ENCODE results near the gene TMEM131. TPM values are rescaled to one million over a fixed set of nuclear protein-coding genes. Genes with fewer than 3 reads are reported as not detected.
"Not testable (repeated sequence)": the region's sequence is repeated elsewhere in the genome, so short reads cannot be mapped to it uniquely, and the experiment has no call there.

Gene TMEM131
- total RNA-seq, 1 experiment from 2014 or later, result 18.3 TPM

DNA sequence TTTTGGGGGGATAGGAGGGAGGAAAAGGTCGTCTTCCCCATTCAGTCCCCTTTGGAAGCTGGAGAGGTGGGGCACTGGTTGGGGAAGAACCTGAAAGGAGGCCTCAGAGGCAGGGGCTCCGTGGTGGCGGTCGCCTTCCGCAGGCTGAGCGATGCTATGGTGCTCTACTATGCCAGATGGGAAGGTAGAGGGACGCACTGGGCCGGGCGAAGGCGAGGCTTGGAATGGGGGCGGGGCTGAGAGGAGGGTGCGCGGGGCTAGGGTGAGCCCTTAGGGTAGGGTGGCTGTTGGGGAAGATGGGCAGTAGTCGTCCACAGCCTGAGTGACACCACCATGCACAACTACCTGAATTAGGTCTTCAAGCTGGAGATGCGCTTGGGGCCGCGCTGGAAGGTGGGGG lies 271.2 kb downstream of the TMEM131 start:
- no peak for DNase-seq (ENCODE audit: low read depth)

DNA sequence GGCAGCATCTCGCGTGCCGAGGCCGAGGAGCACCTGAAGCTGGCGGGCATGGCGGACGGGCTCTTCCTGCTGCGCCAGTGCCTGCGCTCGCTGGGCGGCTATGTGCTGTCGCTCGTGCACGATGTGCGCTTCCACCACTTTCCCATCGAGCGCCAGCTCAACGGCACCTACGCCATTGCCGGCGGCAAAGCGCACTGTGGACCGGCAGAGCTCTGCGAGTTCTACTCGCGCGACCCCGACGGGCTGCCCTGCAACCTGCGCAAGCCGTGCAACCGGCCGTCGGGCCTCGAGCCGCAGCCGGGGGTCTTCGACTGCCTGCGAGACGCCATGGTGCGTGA lies 271.7 kb downstream of the TMEM131 start:
- no peak for DNase-seq (ENCODE audit: low read depth)

DNA sequence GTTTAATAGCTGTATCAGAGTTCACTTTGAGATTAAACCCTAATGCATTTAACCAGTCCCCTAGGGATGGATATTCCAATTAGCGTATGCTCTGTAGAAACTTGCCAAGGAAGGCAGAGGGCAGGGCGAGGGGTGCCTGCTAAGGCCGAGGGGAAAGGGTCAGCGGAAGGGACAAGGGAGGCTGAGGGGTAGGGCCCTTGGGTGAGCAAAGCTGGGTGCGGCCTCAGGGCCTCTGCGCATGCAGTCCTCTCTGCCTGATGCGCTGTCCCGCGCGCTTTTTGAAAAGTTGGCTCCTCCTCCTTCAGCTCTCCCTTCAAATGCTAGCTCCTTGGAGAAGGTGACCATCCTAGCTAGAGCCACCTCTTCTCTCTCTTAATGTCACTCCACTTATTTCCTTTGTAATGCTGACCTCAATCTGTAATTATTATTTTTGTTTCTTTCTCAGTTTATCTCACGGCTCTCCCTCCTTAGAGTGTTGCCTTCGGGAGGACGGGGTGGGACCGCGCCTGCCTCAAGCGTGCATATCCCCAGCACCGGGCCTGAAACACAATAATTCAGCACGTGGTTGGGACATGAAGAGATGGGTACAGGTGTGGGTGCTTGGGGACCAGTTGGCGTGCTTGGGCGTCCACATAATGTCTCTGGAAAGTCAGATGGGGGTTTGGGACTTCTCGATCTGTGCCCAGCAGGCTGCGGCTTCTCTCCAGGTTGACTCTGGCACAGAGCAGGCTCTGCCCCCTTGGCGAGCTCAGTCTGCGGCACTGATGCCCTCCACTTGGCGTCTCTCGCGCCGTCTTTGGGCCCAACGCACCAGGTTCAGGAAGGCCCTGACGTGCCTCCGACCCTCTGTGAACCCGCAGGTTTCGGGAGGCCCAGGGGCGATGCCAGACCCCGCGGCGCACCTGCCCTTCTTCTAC lies 272.3 kb downstream of the TMEM131 start:
- DNase-seq (ENCODE audit: low read depth), result no peak

DNA sequence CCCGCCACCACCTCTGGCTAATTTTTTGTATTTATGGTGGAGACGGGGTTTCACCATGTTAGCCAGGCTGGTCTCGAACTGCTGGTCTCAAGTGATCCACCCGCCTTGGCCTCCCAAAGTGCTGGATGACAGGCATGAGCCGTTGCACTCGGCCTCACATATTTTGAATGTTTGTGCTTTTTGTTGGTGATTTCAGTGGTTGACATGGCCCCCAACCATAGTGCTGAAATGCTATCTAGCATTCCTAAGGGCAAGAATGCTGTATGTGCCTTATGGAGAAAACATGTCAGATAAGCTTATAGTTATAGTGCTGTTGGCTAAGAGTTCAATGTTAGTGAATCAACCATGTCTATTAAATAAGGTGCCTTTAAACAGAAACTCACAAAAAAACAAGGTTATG lies 273.5 kb downstream of the TMEM131 start:
- DNase-seq (ENCODE audit: low read depth), result no peak

DNA sequence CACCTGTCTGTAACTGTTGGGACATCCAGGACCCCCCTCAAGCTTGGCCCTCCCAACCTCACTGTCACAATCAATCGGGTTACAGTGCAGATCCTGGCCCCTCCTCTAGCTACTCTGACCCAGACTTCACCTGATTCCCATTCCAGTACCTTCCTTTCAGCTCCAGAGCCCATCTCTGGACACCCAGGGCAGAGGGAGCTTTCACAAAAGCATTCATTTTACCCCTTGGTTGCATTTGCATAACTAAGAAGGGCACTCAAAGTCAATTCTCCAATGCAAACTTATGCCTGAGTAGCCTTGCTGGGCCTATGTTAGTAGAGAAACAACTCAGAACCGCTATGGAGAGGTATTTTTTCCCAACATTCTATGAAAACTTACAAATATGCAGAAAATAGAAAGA lies 275.0 kb downstream of the TMEM131 start:
- no peak for DNase-seq (ENCODE audit: low read depth)

DNA sequence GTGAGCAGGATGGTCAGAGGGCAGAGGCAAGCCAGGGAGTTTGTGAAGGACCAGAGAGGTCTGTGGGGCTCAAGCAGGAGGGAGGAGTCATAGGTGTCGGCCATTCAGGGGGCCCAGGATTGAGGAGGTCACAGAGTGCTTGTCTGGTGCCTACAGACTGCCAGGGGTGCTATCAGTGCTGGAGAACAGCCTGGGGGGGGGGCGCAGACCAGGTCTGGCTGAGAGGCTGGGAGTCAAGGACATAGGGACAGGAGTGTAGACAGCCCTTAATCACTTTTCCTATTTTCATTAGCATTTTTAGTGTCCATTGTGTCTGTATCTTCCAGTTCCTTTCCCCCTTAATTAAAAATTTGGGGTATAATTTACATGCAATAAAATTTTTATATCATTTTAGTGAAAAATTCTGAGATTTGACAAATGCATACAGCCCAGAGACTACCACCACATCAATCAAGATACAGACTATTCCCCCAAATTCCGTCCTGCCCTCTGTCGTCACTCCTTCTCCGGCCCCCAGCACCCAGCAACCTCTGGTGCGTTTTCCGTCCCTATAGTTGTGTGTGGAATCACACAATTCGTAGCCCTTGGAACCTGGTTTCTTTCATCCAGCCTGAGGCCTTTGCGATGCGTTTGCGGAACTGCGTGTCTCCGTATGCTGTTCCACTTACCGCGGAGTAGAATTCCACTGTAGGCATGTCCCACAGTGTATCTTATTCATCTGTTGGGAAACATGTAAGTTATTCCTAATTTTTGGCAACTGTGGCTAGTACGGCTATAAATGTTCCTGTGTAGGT lies 276.2 kb downstream of the TMEM131 start:
- DNase-seq (ENCODE audit: low read depth), result no peak

DNA sequence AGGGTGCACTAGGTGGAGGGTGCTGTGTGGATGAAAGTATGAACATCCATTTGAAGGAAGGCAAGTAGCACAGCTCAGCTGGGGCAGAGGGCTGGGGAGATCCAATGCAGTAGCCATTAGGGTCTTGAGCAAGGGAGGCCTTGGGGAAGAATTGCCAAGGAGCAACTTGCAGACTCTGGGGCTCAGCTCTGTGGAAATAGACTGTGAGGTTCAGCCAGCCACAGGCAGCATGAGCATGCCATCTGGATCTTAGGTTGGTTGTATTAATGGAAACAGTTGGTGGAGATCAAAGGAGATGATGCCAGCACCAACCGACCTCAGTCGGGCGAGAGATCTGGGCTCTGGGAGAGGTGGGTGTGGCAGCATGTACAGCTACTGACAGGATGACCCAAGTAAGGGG lies 276.8 kb downstream of the TMEM131 start:
- no peak for DNase-seq (ENCODE audit: low read depth)

DNA sequence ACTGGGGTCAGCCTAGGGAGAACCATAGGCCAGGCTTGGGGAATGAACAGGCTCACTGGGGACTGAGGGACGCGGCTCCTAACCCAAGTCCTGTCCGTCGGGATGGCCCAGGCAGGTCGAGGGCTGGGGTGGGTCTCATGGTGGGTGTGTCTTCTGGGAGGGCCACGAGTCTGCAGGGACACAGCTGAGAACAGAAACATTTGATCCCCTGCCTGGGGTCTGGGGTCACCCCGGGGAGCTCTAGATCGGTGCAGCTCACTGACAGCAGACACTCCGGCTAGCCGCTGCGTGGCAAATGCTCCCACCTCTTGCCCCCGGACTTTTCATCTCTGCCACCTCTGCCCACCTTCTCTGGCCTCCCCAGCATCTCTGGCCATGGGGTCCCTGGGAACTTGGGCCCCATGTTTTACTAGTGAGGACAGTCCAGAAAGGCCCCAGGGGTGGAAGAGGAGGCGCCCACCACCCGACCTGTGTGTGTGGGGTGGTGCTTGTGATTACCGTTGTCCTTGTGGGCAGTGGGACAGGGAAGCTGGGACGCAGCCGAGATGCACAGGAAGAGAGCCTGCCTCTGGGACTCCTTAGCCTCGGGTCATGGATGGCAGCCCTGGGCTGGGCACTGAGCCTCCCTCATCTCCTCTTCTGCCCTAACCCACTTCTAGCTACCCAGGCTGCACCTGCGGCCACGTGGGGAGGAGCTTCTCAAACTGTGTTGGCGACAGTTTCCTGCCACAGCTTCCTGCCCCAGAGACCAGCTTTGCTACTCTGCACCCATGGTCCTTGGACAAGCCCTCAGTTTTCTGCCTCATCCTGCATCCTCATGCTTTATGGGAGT lies 277.5 kb downstream of the TMEM131 start:
- DNase-seq (ENCODE audit: low read depth), result no peak

DNA sequence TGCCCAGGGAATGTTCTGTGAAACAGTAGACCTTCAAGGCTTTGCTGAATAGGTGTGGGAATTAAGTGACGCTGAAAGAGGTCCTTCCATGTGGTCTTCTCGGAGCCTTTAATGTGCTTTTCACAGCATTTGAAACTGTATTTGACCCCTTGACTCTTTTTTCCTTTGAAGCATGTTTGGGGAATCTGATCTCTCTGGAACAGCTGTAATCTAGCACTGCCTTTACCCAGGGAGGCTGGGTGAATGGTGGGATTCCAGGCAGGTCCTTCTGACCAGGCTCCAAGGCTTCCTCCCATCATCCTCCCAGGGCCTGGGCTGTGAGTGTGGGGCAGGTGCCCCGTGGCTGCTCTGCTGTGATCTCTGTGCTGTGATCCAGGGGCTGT lies 278.1 kb downstream of the TMEM131 start:
- no peak for DNase-seq (ENCODE audit: low read depth)

DNA sequence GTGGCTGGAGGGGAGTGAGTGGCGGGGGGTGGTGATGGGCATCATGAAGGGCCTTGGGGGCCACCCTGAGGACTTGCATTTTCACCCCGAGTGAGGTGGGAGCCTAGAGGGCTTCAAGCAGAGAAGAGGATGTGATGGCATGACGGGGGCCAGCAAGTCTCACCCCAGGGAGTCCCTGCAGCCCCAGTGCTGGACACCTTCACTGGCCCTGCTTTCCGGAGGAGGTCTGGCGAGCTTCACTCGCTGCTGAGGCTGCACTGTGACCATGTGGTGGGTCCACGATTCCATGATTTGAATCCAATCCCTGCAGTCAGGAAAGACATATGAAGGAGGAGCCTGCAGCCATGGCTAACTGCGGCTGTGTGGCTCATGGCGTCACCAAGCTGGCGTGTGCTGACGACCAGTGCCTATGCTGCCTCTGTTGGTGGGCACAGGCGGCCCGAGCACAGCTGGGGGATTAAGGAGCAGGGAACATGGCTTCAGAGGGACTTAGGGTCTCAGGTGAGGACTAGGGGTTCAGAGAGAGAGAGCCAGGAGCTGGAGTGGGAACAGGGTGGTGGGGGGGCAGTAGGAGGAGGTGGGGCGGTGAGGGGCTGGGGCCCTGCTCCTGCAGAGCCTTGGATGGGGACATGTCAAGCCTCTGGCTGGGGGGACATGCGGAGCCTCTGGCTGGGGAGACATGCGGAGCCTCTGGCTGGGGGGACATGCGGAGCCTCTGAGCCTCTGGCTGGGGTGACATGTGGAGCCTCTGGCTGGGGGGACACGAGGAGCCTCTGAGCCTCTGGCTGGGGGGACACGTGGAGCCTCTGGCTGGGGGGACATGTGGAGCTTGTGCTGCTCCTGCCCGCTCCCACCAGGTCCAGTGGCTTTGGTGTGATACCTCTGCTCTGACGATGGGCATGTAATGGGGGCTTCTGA lies 278.8 kb downstream of the TMEM131 start:
- DNase-seq (ENCODE audit: low read depth), result no peak

DNA sequence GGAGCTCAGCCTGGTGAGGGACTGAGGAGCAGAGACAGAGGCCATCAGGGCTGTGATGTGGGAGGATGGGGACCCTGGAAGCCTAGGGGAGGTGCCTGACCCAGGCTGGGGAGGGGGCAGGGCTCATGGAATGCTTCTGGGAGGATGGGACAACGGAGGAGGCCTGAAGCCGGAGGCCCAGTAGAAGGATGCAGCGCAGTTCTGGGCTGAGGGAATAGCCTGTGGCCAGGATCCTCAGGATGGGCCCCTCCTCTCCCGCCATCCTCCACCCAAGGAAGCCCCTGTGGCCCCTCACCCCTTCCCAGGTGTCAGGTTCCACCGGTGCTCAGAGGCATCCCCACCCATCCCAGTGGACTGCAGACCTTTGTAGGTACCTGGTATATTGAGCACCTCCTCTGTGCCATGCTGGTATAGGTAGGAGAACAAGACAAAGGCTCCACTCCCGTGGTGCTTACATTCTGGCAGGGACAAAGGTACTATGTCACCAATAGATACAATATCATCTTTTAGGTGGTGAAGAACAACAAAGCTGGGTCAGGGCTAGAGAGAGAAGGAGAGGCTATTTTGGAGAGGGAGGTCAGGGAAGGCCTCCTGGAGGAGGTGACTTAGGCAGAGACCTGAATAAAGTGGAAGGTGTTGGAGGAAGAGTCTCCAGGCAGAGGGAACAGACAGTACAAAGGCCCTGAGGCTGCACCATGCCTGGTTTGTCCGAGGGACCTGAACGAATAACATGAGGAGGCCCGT lies 279.6 kb downstream of the TMEM131 start:
- no peak for DNase-seq (ENCODE audit: low read depth)

DNA sequence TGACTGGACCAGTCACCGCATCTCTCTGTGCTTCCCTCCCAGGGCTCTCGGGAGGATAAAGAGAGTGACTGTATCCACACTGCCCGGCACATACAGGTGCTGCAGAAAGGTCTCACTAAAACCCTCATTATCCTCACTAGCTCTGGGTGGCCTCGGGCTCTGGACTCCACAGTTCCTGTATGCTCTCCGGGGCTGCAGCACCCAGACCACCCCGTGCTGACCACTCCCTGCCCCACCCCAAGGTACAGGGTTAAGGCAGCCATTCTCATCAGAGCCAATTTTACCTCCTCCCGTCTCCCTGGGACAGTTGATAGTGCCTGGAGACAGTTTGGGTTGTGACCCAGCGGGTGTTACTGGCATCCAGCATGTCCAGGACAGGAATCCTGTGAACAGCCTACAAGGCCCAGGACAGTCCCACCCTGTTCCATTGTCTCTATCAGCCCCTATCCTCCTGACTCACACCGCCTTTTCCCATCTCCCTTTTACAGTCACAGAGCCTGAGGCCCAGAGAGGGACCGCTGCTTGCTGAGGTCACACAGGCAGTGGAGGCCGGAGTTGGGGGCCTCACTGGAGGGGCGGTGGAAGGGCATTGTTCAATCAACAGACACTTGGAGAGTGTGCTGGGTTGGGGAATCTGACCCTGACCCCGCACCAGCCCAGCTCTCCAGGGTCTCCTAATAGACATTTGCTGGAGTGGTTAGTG lies 280.6 kb downstream of the TMEM131 start:
- DNase-seq (ENCODE audit: low read depth), result no peak

DNA sequence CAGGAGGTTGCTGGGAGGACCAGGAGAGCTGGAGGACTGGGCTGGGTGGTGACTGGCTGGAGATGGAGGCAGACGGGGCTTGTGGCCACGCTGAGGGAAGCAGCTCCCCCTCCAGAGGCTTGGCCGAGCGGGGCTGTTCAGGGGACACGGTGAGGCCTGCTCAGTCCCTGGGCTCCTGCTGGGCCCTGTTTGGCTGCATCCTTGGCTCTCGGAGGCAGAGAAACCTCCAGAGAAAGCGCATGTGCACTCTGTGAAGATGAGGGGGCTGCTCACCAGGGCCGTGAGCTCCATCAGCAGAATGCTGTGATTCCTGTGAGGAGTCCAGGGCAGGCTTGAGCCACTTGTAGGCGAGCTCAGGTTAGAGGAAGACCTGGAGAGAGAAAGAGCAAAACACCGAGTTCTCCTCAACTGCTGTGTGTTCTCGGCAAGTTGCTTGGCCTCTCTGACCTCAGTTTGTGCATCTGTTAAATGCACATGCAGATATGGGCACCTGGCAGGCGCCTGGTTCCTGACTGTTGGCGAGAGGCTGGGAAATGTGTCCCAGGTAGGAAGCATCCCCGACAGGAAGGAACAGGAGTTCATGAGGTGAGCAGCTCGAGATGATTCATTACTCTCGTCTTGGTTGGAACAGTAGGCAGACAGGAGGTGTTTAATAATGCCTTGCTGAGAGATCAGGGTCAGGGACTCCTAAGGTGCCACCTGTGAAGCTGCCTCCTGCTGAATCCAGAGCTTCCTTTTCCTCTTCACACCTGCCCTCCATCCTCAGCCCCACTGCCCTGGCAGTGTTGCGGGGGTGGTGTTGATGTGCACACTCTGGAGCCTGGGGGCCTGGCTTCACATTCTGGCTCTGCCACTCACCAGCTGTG lies 281.4 kb downstream of the TMEM131 start:
- DNase-seq (ENCODE audit: low read depth), result no peak

DNA sequence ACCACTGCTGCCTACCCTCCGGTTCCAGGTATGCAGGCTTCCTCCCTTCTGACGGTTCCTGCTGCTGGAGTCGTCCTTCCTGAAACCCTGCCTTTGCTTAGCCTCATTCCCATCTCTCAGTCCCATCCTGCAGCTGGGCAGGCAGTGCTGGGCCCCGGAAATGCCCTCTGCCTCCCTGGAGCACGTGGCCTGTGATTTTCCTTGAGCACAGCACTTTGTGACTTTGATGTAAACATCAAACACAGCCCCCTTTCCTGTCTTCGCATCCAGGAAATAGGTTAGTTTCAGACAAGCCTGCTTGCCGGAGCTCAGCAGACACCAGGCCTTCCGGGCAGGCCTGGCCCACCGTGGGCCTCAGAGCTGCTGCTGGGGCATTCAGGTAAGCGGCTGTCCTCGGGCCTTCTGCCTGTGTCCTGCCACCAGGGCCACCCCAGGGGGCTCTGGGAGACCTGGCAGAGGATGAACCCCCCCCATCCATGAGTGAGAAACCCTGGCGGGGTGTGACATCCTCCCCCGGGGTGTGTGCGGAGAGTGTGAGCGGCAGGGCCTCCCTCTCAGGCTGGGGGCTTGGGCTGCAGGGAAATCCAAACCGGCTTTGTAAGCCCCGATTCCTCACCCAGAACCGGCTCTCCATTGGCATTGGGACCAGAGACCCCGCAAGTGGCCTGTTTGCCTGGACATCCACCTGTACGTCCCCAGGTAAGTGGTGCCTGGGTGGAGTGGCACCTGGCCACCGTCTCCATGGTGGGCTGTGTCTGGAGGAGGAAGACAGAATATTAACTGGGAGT lies 282.3 kb downstream of the TMEM131 start, which contains the start of gene ZAP70:
ZAP70 (plus strand) TSS at position 281 of the 788 bp plus-strand sequence. CDS start 10,461 bp downstream, outside the sequence.
- DNase-seq (ENCODE audit: low read depth), result no peak

DNA sequence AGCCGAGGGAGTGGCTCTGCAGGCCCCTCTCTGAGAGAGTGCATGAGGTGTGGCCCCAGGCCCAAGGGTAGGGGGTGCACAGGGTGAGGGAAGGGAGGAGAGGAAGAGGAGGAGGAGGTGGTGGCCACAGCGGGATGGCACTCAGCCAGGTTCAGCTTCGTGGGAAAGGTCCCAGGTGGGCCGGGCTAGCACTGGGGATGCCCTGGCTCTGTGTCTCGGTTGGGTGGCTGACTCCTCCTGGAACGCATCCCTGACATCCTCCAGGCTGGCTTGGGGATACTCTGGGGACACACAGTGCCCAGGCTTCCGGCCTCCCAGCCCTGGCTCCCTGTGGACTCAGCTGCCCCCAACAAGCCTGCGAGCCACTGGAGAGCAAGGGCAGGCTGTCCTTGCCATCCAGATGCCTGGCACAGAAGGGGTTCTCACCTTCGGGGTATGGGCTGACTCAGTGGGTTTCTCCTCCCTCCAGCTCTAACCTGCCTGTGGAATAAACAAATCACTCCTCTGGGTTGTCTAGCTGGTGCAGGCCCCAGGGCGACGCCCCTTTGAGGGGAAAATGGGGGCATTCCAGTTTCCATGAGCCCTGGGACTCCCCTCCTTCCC lies 283.0 kb downstream of the TMEM131 start:
- DNase-seq (ENCODE audit: low read depth), result no peak

DNA sequence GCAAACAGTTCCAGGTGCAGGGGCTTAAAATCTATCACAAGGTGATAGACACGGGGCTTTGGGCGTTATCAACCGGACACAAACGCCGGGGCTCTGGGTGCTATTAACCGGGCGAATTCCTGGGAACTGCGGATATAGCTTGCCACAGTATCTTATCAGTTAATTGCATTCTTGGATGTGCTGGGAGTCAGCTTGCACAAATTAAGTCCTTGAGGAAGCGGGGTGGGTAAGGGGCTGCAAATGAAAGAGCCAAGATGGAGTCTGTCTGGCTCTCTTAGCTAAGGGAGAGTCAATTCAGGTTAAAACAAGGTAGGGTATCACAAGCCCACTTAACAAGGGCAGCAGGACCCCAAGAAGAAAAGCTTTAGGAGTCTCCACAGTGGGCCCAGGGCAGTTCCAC lies 283.6 kb downstream of the TMEM131 start:
- DNase-seq (ENCODE audit: low read depth), result not testable (repeated sequence)

DNA sequence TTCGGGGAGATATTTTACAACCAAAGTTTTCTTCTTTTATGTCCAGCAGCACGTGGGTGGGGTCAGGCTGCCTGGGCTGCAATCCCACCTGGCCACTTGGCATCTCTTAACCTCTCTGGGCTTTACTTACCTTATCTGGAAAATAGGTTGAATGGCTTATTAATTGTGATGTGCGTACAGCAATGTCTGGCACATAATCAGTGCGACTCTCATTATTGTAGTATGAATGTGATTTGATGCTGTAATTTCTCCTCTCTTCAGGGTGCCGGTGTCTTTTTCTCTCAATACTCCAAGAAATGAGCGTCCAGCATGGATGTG lies 284.4 kb downstream of the TMEM131 start:
- no peak for DNase-seq (ENCODE audit: low read depth)

DNA sequence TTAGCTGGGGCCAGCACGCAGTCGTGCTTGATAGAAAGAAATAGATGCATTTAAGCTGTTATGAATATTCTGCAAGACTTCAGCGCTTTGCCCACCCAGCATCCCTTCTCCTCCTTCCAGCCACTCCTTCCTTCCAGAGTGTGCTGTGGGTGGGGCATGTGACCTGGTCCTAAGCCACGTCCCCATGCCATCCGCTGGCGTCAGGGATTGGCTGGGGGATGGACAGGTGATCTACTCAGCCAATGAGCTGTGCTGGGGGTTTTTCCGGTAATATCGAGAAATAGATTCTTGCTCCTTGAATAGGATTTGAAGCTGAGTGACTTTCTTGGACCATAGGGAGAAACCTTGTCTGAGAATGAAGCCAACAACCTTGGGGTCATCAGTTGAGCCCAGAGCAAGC lies 287.1 kb downstream of the TMEM131 start:
- DNase-seq (ENCODE audit: low read depth), result no peak
